GM12891 (cell line): ENCODE measurements around the gene EIF1.

Experiments used
- DNase-seq: peaks from one replicate; pipeline ENCODE4 v3.0.0; 2011; ENCODE audit warnings: low spot score; ENCODE audit not compliant: insufficient read length
- FAIRE-seq: peaks from 2 replicates; lab custom pipeline; 2011; peaks lifted over from hg19 to GRCh38; lab: Jason Lieb, UNC
- PAX5 ChIP-seq: IDR thresholded peaks from 2 replicates; pipeline ENCODE4 v1.6.1; 2011; ENCODE audit warnings: low read length, moderate library complexity, mild to moderate bottlenecking; ENCODE audit not compliant: insufficient read depth, severe bottlenecking
- POLR2A ChIP-seq: IDR thresholded peaks from 2 replicates; pipeline ENCODE4 v1.6.1; 2011; ENCODE audit warnings: low read depth, low read length, control low read depth
- POLR2AphosphoS5 ChIP-seq: IDR thresholded peaks from 2 replicates; pipeline ENCODE4 v1.6.1; 2011; ENCODE audit warnings: low read depth, low read length, control low read depth
- POU2F2 ChIP-seq: IDR thresholded peaks from 2 replicates; pipeline ENCODE4 v1.6.1; 2011; ENCODE audit warnings: low read depth, mild to moderate bottlenecking, control low read depth, low read length, moderate library complexity
- SPI1 ChIP-seq: IDR thresholded peaks from 2 replicates; pipeline ENCODE4 v1.6.1; 2011; ENCODE audit warnings: low read depth, low read length, control low read depth
- TAF1 ChIP-seq: IDR thresholded peaks from 2 replicates; pipeline ENCODE4 v1.6.1; 2011; ENCODE audit warnings: low read depth, low read length, control low read depth

Gene EIF1

DNA sequence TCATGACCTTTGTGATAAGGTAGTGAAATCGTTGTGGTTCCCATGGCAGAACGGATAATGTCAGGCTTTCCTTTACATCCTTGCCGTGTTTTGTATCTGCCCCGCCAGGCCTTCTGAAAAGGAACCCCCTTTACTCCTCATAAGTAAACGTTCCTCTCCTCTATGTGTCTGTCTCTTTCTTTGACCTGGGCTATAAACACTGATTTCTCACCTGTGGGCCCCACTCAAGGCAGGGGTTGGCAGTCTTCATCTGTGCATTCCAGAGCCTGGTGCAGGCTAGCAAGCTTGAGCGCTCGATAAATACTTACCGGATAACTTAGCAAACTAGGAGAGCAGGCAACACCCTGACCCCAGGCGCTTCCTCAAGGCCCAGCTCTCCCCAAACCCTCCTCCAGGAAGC lies 53.0 kb downstream of the EIF1 start:
- no peak for FAIRE-seq
- DNase-seq, result no peak
- TF ChIP-seq POLR2A (no peak), TAF1 (no peak), PAX5 (no peak), SPI1 (no peak), POU2F2 (no peak), POLR2AphosphoS5 (no peak)
